Neural cell (in vitro differentiated cells): ENCODE data around the gene KLHDC8A. TPM values are rescaled to one million over a fixed set of nuclear protein-coding genes. Genes with fewer than 3 reads are reported as not detected.
A peak's percentile ranks its signal among the peaks of the same experiment; 100 is the strongest.

Experiments
- H2AFZ ChIP-seq: fragments of 200-600, 300-800 bp; sonication (generic), shearing (Covaris generic); 2 replicates; pipeline ENCODE4 v1.6.0; 2014; ENCODE audit warnings: low read depth, mild to moderate bottlenecking, antibody characterized with exemption, low read length, moderate library complexity
- H3F3A ChIP-seq: fragments of 200-600 bp; shearing (Covaris generic); 2 replicates; pipeline ENCODE4 v1.6.1; 2016; ENCODE audit warnings: mild to moderate bottlenecking, moderate library complexity, mixed read lengths, antibody characterized with exemption, low read length; ENCODE audit not compliant: insufficient read depth, poor library complexity, severe bottlenecking
- H3K27ac ChIP-seq: fragments of 200-600, 300-800 bp; sonication (generic), shearing (Covaris generic); 2 replicates; pipeline ENCODE4 v1.5.1; 2014; ENCODE audit warnings: mild to moderate bottlenecking, low read length, moderate library complexity
- H3K27me3 ChIP-seq: fragments of 300-800, 200-600 bp; sonication (generic), shearing (Covaris generic); 2 replicates; pipeline ENCODE4 v1.6.0; 2014; ENCODE audit warnings: mild to moderate bottlenecking, low read depth, low read length, moderate library complexity; ENCODE audit not compliant: insufficient read depth
- H3K36me3 ChIP-seq: fragments of 300-800, 200-600 bp; sonication (generic), shearing (Covaris generic); 2 replicates; pipeline ENCODE4 v1.5.1; 2014; ENCODE audit warnings: mild to moderate bottlenecking, antibody characterized with exemption, low read length, moderate library complexity; ENCODE audit not compliant: insufficient read depth
- H3K4me2 ChIP-seq: fragments of 300-800, 200-600 bp; sonication (generic), shearing (Covaris generic); 2 replicates; pipeline ENCODE4 v1.6.0; 2014; ENCODE audit warnings: mild to moderate bottlenecking, low read length
- H3K4me3 ChIP-seq: fragments of 300-800, 200-600 bp; sonication (generic), shearing (Covaris generic); 2 replicates; pipeline ENCODE4 v1.5.1; 2014; ENCODE audit warnings: mild to moderate bottlenecking, low read length, moderate library complexity
- H3K79me2 ChIP-seq: fragments of 200-600 bp; shearing (Covaris generic); replicated peaks from 2 replicates; pipeline ENCODE4 v1.6.0; 2014; ENCODE audit warnings: mild to moderate bottlenecking, low read length, moderate library complexity; ENCODE audit not compliant: insufficient read depth
- H3K9ac ChIP-seq: fragments of 300-800, 200-600 bp; sonication (generic), shearing (Covaris generic); 2 replicates; pipeline ENCODE4 v1.6.1; 2016; ENCODE audit warnings: mild to moderate bottlenecking, low read length, mixed read lengths
- H3K9me2 ChIP-seq: fragments of 200-600 bp; shearing (Covaris generic); 2 replicates; pipeline ENCODE4 v1.6.1; 2016; ENCODE audit warnings: mild to moderate bottlenecking, low read length, mixed read lengths; ENCODE audit not compliant: insufficient read depth
- H3K9me3 ChIP-seq: fragments of 200-600, 300-800 bp; sonication (generic), shearing (Covaris generic); 2 replicates; pipeline ENCODE4 v1.6.1; 2016; ENCODE audit warnings: mild to moderate bottlenecking, mixed run types, low read length, moderate library complexity, mixed read lengths
- H4K20me1 ChIP-seq: fragments of 200-600 bp; shearing (Covaris generic); 2 replicates; pipeline ENCODE4 v1.6.1; 2016; ENCODE audit warnings: mild to moderate bottlenecking, mixed run types; ENCODE audit not compliant: insufficient read depth
- CTCF ChIP-seq: fragments of 450-650 bp; IDR thresholded peaks from 2 replicates; pipeline ENCODE4 v1.5.1; 2014; ENCODE audit warnings: antibody characterized with exemption, mild to moderate bottlenecking, moderate library complexity; ENCODE audit not compliant: poor library complexity, severe bottlenecking
- EP300 ChIP-seq: fragments of 450-650 bp; conservative IDR thresholded peaks from 2 replicates; pipeline ENCODE4 v1.6.1; 2014; ENCODE audit warnings: antibody characterized with exemption, mild to moderate bottlenecking, moderate library complexity; ENCODE audit not compliant: poor library complexity, severe bottlenecking
- EZH2 ChIP-seq: fragments of 200-600, 300-800 bp; shearing (Covaris generic), sonication (generic); IDR thresholded peaks from 2 replicates; pipeline ENCODE4 v1.6.1; 2014; ENCODE audit warnings: antibody characterized with exemption, low read length, borderline replicate concordance, mild to moderate bottlenecking; ENCODE audit not compliant: insufficient read depth, poor library complexity, severe bottlenecking
- MXI1 ChIP-seq: fragments of 450-650 bp; conservative IDR thresholded peaks from 2 replicates; pipeline ENCODE4 v1.6.1; 2014; ENCODE audit warnings: antibody characterized with exemption, mild to moderate bottlenecking; ENCODE audit not compliant: poor library complexity, severe bottlenecking
- POLR2AphosphoS5 ChIP-seq: IDR thresholded peaks from 2 replicates; pipeline ENCODE4 v1.6.1; 2012
- RAD21 ChIP-seq: fragments of 450-650 bp; conservative IDR thresholded peaks from 2 replicates; pipeline ENCODE4 v1.6.1; 2014; ENCODE audit warnings: antibody characterized with exemption, mild to moderate bottlenecking, moderate library complexity
- SMC3 ChIP-seq: fragments of 450-650 bp; conservative IDR thresholded peaks from 2 replicates; pipeline ENCODE4 v1.6.1; 2014; ENCODE audit warnings: antibody characterized with exemption, mild to moderate bottlenecking, moderate library complexity; ENCODE audit not compliant: poor library complexity
- TAF1 ChIP-seq: IDR thresholded peaks from 2 replicates; pipeline ENCODE4 v1.6.1; 2012; ENCODE audit warnings: low read depth
- polyA plus RNA-seq: library from polyadenylated mRNA; depleted of rRNA; stranded (reverse); fragments of >200 nt; gene quantifications from 2 replicates; pipeline ENCODE4 v1.2.3, GENCODE V29; 2014
- TF ChIP-seq, protein P1 (sequence below): IDR thresholded peaks from 2 replicates; pipeline ENCODE4 v1.6.1; 2012; ENCODE audit warnings: borderline replicate concordance

Gene KLHDC8A
- polyA plus RNA-seq, 1 donor from 2014 or later = 7.7 TPM

- Histone ChIP-seq H3K9me2 (no peaks in the 10 kb centered on the region), H3K9me3 (no peaks in the 10 kb centered on the region), H2AFZ (no peak overlapping the region), H4K20me1 (no peaks in the 10 kb centered on the region), H3K4me2 (no peak overlapping the region), H3K9ac (peak overlapping the region; percentile 30), H3K4me3 (no peak overlapping the region), H3K27ac (no peak overlapping the region), H3K27me3 (no peaks in the 10 kb centered on the region), H3K79me2 (peaks cover 4% of the 10 kb centered on the region), H3F3A (no peaks in the 10 kb centered on the region), H3K36me3 (no peaks in the 10 kb centered on the region)
- no peak for TF ChIP-seq EZH2
- TF ChIP-seq CTCF = no peak
- TF ChIP-seq TAF1 = no peak
- TF ChIP-seq, protein P1, sequence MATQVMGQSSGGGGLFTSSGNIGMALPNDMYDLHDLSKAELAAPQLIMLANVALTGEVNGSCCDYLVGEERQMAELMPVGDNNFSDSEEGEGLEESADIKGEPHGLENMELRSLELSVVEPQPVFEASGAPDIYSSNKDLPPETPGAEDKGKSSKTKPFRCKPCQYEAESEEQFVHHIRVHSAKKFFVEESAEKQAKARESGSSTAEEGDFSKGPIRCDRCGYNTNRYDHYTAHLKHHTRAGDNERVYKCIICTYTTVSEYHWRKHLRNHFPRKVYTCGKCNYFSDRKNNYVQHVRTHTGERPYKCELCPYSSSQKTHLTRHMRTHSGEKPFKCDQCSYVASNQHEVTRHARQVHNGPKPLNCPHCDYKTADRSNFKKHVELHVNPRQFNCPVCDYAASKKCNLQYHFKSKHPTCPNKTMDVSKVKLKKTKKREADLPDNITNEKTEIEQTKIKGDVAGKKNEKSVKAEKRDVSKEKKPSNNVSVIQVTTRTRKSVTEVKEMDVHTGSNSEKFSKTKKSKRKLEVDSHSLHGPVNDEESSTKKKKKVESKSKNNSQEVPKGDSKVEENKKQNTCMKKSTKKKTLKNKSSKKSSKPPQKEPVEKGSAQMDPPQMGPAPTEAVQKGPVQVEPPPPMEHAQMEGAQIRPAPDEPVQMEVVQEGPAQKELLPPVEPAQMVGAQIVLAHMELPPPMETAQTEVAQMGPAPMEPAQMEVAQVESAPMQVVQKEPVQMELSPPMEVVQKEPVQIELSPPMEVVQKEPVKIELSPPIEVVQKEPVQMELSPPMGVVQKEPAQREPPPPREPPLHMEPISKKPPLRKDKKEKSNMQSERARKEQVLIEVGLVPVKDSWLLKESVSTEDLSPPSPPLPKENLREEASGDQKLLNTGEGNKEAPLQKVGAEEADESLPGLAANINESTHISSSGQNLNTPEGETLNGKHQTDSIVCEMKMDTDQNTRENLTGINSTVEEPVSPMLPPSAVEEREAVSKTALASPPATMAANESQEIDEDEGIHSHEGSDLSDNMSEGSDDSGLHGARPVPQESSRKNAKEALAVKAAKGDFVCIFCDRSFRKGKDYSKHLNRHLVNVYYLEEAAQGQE = no peak
- no peak for TF ChIP-seq SMC3
- no peak for TF ChIP-seq RAD21
- no peak for TF ChIP-seq MXI1
- no peak for TF ChIP-seq EP300
- no peak for TF ChIP-seq POLR2AphosphoS5
Observed at GRCh38 chr1:205324781-205325180, 31.9 kb downstream of the KLHDC8A start.

DNA sequence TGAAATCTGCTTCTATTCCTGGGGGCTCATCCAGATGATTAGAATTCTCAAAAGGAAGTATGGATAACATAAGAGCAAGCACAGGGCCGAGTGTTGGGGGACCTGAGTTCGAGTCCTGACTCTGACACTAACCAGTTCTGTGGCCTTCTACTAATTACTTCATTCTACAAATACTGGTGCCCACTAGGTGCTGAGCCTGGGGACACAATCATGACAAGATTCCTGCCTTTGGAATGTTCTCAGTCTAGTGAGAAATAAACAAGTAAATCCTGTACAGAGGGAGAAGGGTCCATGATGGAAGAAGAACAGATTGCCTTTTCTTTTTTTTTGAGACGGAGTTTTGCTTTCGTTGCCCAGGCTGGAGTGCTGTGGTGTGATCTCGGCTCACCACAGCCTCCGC, 32.9 kb downstream of the KLHDC8A start:
- no peak overlapping the region for H3K27ac ChIP-seq
- H3K36me3 ChIP-seq = no peaks in the 10 kb centered on the region
- H3K4me2 ChIP-seq = no peak overlapping the region
- no peaks in the 10 kb centered on the region for H3K9me3 ChIP-seq
- TF ChIP-seq SMC3 (no peak), EP300 (no peak), TAF1 (no peak), POLR2AphosphoS5 (no peak), MXI1 (no peak), RAD21 (no peak), CTCF (no peak), EZH2 (no peak)
- TF ChIP-seq, protein P1 = no peak
- H3K79me2 ChIP-seq = peaks cover 14% of the 10 kb centered on the region
- H3K9ac ChIP-seq = no peak overlapping the region
- H4K20me1 ChIP-seq = no peaks in the 10 kb centered on the region
- H2AFZ ChIP-seq = no peak overlapping the region
- H3K27me3 ChIP-seq = no peaks in the 10 kb centered on the region
- no peaks in the 10 kb centered on the region for H3K9me2 ChIP-seq
- H3K4me3 ChIP-seq = no peak overlapping the region
- no peaks in the 10 kb centered on the region for H3F3A ChIP-seq
